ENCODE results near the gene MEF2A. TPM values are rescaled to one million over a fixed set of nuclear protein-coding genes. Genes with fewer than 3 reads are reported as not detected.

MEF2A gene
- total RNA-seq, 1 donor from 2014 or later: 86.8 TPM

GRCh38 chr15:99574048-99574447 is 8.3 kb downstream of the MEF2A start:
- Histone ChIP-seq H3K4me3 (no peak overlapping the region), H3K36me3 (no peaks in the 10 kb centered on the region), H3K27ac (no peak overlapping the region), H3K4me1 (peaks cover 6% of the 10 kb centered on the region), H3K27me3 (no peaks in the 10 kb centered on the region), H3K9me3 (no peaks in the 10 kb centered on the region)
- ATAC-seq (no peak), DNase-seq (no peak)
- intact Hi-C loops (cut with DNase I): no loop called here
- no peak for TF ChIP-seq CTCF (IDR thresholded peaks at IDR 0.05)

GRCh38 chr15:99574502-99574901 is 8.7 kb downstream of the MEF2A start:
- Histone ChIP-seq H3K4me3 (no peak overlapping the region), H3K36me3 (no peaks in the 10 kb centered on the region), H3K27ac (no peak overlapping the region), H3K4me1 (peaks cover 11% of the 10 kb centered on the region), H3K9me3 (no peaks in the 10 kb centered on the region), H3K27me3 (no peaks in the 10 kb centered on the region)
- no peak for ATAC-seq
- TF ChIP-seq CTCF (IDR thresholded peaks at IDR 0.05): no peak
- intact Hi-C loops (cut with DNase I): no loop called here
- DNase-seq: no peak

GRCh38 chr15:99578809-99579208 is 13.0 kb downstream of the MEF2A start:
- DNase-seq (no peak), ATAC-seq (no peak)
- TF ChIP-seq CTCF (IDR thresholded peaks at IDR 0.05): no peak
- intact Hi-C loops (cut with DNase I): no loop called here
- no peaks in the 10 kb centered on the region for H3K9me3 ChIP-seq
- H3K4me3 ChIP-seq: no peak overlapping the region
- H3K27me3 ChIP-seq: no peaks in the 10 kb centered on the region
- H3K4me1 ChIP-seq: peaks cover 28% of the 10 kb centered on the region
- H3K36me3 ChIP-seq: no peaks in the 10 kb centered on the region
- H3K27ac ChIP-seq: no peak overlapping the region

- Histone ChIP-seq H3K27me3 (no peaks in the 10 kb centered on the region), H3K9me3 (no peaks in the 10 kb centered on the region), H3K4me3 (no peak overlapping the region), H3K27ac (no peak overlapping the region), H3K4me1 (peaks cover 25% of the 10 kb centered on the region), H3K36me3 (no peaks in the 10 kb centered on the region)
- TF ChIP-seq CTCF (IDR thresholded peaks at IDR 0.05): no peak
- intact Hi-C loops (cut with DNase I): no loop called here
- no peak for DNase-seq
- ATAC-seq: no peak
Observed at GRCh38 chr15:99580076-99580475, 14.3 kb downstream of the MEF2A start.

- DNase-seq (no peak), ATAC-seq (no peak)
- Histone ChIP-seq H3K4me3 (no peak overlapping the region), H3K9me3 (peaks cover 8% of the 10 kb centered on the region), H3K27me3 (no peaks in the 10 kb centered on the region), H3K27ac (no peak overlapping the region), H3K4me1 (peaks cover 22% of the 10 kb centered on the region), H3K36me3 (no peaks in the 10 kb centered on the region)
- no peak for TF ChIP-seq CTCF (IDR thresholded peaks at IDR 0.05)
- intact Hi-C loops (cut with DNase I): no loop called here
Observed at GRCh38 chr15:99582508-99582960, 16.8 kb downstream of the MEF2A start.

GRCh38 chr15:99584081-99584600 is 18.4 kb downstream of the MEF2A start:
- ATAC-seq (no peak), DNase-seq (no peak)
- intact Hi-C loops (cut with DNase I): no loop called here
- no peak for TF ChIP-seq CTCF (IDR thresholded peaks at IDR 0.05)
- H3K4me3 ChIP-seq: no peak overlapping the region
- no peaks in the 10 kb centered on the region for H3K27me3 ChIP-seq
- peaks cover 8% of the 10 kb centered on the region for H3K9me3 ChIP-seq
- no peaks in the 10 kb centered on the region for H3K36me3 ChIP-seq
- no peak overlapping the region for H3K27ac ChIP-seq
- H3K4me1 ChIP-seq: peaks cover 21% of the 10 kb centered on the region
